ENCODE data around the gene JMJD4. TPM values are rescaled to one million over a fixed set of nuclear protein-coding genes. Genes with fewer than 3 reads are reported as not detected.

JMJD4 gene
- total and polyA plus RNA-seq, 11 donors = 7.8 to 14.1 (median 11.5) TPM

GRCh38 chr1:227766015-227766634, 31.0 kb upstream of the JMJD4 start:
- WGBS, 4 donors = 64 to 75% (median 70%) methylated on average over 17 of the region's 17 CpGs
- H3K4me3 ChIP-seq = no peak overlapping the region
- H3K36me3 ChIP-seq = peaks cover 4 to 70% (median 54%) of the 10 kb centered on the region in 9 donors
- H3K4me1 ChIP-seq = peaks cover 0 to 41% (median 20%) of the 10 kb centered on the region in 12 donors
- no peaks in the 10 kb centered on the region for H3K9me3 ChIP-seq
- DNase-seq = peak in 1 of 5 donors; percentile 52
- no peaks in the 10 kb centered on the region for H3K27me3 ChIP-seq
- ATAC-seq = peak in 2 of 4 donors; percentile 8 to 15
- TF ChIP-seq CTCF (IDR thresholded peaks at IDR 0.05) = no peak
- TF ChIP-seq POLR2A (IDR thresholded peaks at IDR 0.05) = no peak
- intact Hi-C loops (cut with DNase I) = loop anchor here in 4 of 10 donors (10.0 kb wide), 3 partner anchors 281 to 319 kb away; partner anchors contain the start of gene ARF1 (in 1 of the 4)
- H3K27ac ChIP-seq = no peak overlapping the region

- H3K27me3 ChIP-seq = no peaks in the 10 kb centered on the region
- H3K4me1 ChIP-seq = peaks cover 0 to 41% (median 20%) of the 10 kb centered on the region in 12 donors
- H3K4me3 ChIP-seq = no peak overlapping the region
- TF ChIP-seq CTCF (IDR thresholded peaks at IDR 0.05) (no peak), POLR2A (IDR thresholded peaks at IDR 0.05) (no peak)
- DNase-seq (peak in 2 of 5 donors; percentile 10 to 40), ATAC-seq (no peak)
- peaks cover 4 to 70% (median 54%) of the 10 kb centered on the region in 9 donors for H3K36me3 ChIP-seq
- 95 to 97% (median 96%) methylated on average over 7 to 8 of the region's 8 CpGs for WGBS, 4 donors
- intact Hi-C loops (cut with DNase I) = loop anchor here in 4 of 10 donors (10.0 kb wide), 3 partner anchors 281 to 319 kb away; partner anchors contain the start of gene ARF1 (in 1 of the 4)
- peak overlapping the region in 1 of 12 donors; percentile 29 for H3K27ac ChIP-seq
- H3K9me3 ChIP-seq = no peaks in the 10 kb centered on the region
Observed at GRCh38 chr1:227765261-227766014, 30.3 kb upstream of the JMJD4 start.

GRCh38 chr1:227764019-227764391, 28.9 kb upstream of the JMJD4 start:
- TF ChIP-seq POLR2A (IDR thresholded peaks at IDR 0.05) = no peak
- TF ChIP-seq CTCF (IDR thresholded peaks at IDR 0.05) = no peak
- ATAC-seq = no peak
- peak overlapping the region in 4 of 12 donors; percentile 17 to 84 (median 73) for H3K27ac ChIP-seq
- H3K27me3 ChIP-seq = no peaks in the 10 kb centered on the region
- WGBS, 4 donors = 85 to 89% (median 88%) methylated on average over 7 of the region's 7 CpGs
- H3K4me1 ChIP-seq = peaks cover 0 to 41% (median 31%) of the 10 kb centered on the region in 12 donors
- intact Hi-C loops (cut with DNase I) = loop anchor here in 6 of 10 donors (5.0 to 10.0 kb wide), 5 partner anchors 279 to 321 kb away; partner anchors contain the start of gene ARF1 (in 2 of the 6)
- peak in 1 of 5 donors; percentile 11 for DNase-seq
- no peaks in the 10 kb centered on the region for H3K9me3 ChIP-seq
- H3K4me3 ChIP-seq = no peak overlapping the region
- H3K36me3 ChIP-seq = peaks cover 4 to 69% (median 54%) of the 10 kb centered on the region in 9 donors

Measured in heart left ventricle (tissue), 16 donors.